Measurements from ENCODE around the gene FOXK2. TPM values are rescaled to one million over a fixed set of nuclear protein-coding genes. Genes with fewer than 3 reads are reported as not detected.

Gene FOXK2
- total and polyA plus RNA-seq, 2 donors (not counting 3 experiments of a cell fraction or from before 2014, with no cell fraction given): 33.4 to 79.3 TPM

DNA sequence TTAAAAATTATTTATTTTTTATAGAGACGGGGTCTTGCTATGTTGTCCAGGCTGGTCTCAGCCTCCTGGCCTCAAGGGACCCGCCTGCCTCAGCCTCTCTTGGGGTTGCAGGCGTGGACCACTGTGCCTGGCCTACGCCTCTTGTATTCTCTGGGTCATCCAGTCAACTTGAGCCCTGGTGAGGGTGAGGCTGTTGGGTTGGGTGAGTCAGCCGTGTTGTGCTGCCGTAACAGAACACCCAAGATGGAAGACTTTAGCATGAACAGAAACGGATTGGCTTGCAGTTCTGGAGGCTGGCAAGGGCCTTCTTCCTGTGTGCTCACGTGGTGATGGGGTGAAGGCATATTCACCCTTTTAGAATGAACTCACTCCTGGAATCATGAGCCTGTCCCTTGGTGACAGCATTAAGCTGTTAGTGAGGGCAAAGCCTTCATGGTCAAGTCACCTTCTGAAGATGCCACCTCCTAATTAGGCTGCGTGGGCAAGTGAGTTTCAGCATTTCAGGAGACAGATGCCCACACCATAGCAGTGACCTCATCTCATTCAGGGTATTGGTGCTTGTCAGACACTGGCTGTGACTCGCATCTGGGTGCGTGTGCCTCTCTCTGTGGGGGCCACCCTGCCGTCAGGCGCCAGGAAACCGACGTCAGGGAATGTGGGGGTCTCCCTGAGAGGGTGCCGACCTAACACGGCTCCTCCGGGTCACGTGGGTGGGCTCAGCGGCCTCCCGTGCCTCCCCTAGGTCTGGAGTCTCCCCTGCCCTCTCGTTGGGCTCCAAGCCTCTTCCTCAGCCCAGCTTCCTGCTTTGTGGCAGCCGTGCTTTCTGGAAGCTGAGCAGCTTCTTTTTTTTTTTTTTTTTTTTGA lies 79.0 kb downstream of the FOXK2 start:
- FAIRE-seq: no peak
- Histone ChIP-seq H4K20me1 (replicated peaks; ENCODE audit: control insufficient read depth, extremely low read depth, insufficient read depth, low read length) (no peaks in the 10 kb centered on the region), H2AFZ (ENCODE audit: low read depth, low read length) (no peak overlapping the region), H3K4me3 (replicated peaks in 1 of 3; ENCODE audit: insufficient read depth in 1 of 3, low read depth in 1 of 3, low read length in 3 of 3) (no peak overlapping the region), H3K36me3 (ENCODE audit: control insufficient read depth in 2 of 2, extremely low read depth in 1 of 2, insufficient read depth in 2 of 2, low read length in 2 of 2) (peaks cover 3 to 35% of the 10 kb centered on the region in 2 experiments), H3K9me1 (replicated peaks; ENCODE audit: control insufficient read depth, extremely low read depth, insufficient read depth, low read length) (no peaks in the 10 kb centered on the region), H3K27ac (ENCODE audit: insufficient read depth, low read depth, low read length) (no peak overlapping the region), H3K4me1 (ENCODE audit: control insufficient read depth, extremely low read depth, insufficient read depth, low read length) (peaks cover 24% of the 10 kb centered on the region), H3K4me2 (ENCODE audit: insufficient read depth, low read length) (no peak overlapping the region), H3K79me2 (ENCODE audit: control insufficient read depth, insufficient read depth, low read length) (peaks cover 6% of the 10 kb centered on the region), H3K27me3 (ENCODE audit: control insufficient read depth in 2 of 2, insufficient read depth in 2 of 2, low read length in 2 of 2) (no peaks in the 10 kb centered on the region), H3K9ac (replicated peaks; ENCODE audit: extremely low read depth, insufficient read depth, low read length) (no peak overlapping the region), H3K9me3 (replicated peaks; ENCODE audit: control insufficient read depth, insufficient read depth, low read length) (no peaks in the 10 kb centered on the region)
- CTCF ChIA-PET: no interaction called here
- no TSS peak for BruUV-seq (replicated peaks)
- no peak for DNase-seq (ENCODE audit: low read depth, low spot score)
- intact Hi-C loops (cut with micrococcal nuclease): no loop called here
- TF ChIP-seq EZH2 (IDR thresholded peaks at IDR 0.05; ENCODE audit: borderline replicate concordance, low read depth, low read length, severe bottlenecking) (no peak), JUN (IDR thresholded peaks at IDR 0.05; ENCODE audit: borderline replicate concordance, insufficient read depth, insufficient read length, low read depth) (no peak), GATA2 (IDR thresholded peaks at IDR 0.05; ENCODE audit: insufficient read depth, insufficient read length, low read depth, low read length) (no peak), POLR2AphosphoS5 (IDR thresholded peaks at IDR 0.05; ENCODE audit: insufficient read depth, low read depth, low read length) (no peak), MAX (IDR thresholded peaks at IDR 0.05; ENCODE audit: insufficient read depth, insufficient read length) (no peak), FOS (IDR thresholded peaks at IDR 0.05; ENCODE audit: borderline replicate concordance, insufficient read depth, low read length) (no peak), MYC (IDR thresholded peaks at IDR 0.05; ENCODE audit: low read depth, low read length) (no peak), POLR2A (IDR thresholded peaks at IDR 0.05; ENCODE audit: low read depth, low read length) (no peak)
- TF ChIP-seq, protein P1, sequence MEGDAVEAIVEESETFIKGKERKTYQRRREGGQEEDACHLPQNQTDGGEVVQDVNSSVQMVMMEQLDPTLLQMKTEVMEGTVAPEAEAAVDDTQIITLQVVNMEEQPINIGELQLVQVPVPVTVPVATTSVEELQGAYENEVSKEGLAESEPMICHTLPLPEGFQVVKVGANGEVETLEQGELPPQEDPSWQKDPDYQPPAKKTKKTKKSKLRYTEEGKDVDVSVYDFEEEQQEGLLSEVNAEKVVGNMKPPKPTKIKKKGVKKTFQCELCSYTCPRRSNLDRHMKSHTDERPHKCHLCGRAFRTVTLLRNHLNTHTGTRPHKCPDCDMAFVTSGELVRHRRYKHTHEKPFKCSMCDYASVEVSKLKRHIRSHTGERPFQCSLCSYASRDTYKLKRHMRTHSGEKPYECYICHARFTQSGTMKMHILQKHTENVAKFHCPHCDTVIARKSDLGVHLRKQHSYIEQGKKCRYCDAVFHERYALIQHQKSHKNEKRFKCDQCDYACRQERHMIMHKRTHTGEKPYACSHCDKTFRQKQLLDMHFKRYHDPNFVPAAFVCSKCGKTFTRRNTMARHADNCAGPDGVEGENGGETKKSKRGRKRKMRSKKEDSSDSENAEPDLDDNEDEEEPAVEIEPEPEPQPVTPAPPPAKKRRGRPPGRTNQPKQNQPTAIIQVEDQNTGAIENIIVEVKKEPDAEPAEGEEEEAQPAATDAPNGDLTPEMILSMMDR (IDR thresholded peaks at IDR 0.05; ENCODE audit: extremely low read depth in 1 of 2, insufficient read depth in 1 of 2, low read depth in 1 of 2, low read length in 2 of 2): no peak
- POLR2A ChIA-PET: no interaction called here
- dilution Hi-C loops (cut with MboI; ENCODE audit: extremely low pct_ligation_motif_present, low sequenced_read_pairs): no loop called here

All from endothelial cell of umbilical vein (primary cell).